Measurements from ENCODE around the gene DENND2A.
"Not testable (repeated sequence)": the region's sequence is repeated elsewhere in the genome, so short reads cannot be mapped to it uniquely, and the experiment has no call there.

The DENND2A gene

DNA sequence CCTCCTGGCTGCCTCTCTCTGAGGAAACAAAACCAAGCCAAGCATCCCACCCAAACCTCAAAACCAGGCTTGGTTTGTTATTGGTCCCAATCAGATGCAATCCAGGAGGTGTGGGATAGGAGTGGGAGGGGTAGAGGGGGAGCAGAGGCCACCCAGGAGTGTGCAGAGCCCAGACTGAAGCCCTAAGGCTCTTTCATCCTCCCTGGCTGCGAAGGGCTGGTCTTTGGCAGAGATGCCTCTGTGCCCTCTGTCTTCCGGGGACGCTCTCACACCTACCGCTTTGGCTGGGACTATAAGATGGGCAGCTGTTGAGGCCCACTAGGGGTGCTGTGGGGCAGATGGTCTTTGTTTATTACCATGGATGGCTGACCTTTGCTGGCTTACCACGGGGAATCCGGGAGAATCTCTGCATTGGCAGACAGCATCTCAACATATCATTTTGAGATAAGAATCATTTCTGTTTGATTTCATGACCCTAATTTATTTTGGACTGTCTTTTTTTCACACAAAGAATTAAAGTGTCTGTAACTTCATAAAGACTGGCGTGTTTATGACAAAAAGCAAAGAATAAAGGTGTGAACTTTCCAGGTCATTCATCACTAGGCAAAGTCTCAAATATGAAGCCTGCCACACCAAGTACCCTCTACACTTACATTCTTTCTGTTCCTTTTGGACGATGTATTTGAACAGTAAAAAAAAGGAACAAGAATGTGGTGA, 6.5 kb upstream of the DENND2A start:
- peak; percentile 46 for DNase-seq

- DNase-seq = no peak
Observed at GRCh38 chr7:140645166-140645900, 4.7 kb upstream of the DENND2A start.

DNA sequence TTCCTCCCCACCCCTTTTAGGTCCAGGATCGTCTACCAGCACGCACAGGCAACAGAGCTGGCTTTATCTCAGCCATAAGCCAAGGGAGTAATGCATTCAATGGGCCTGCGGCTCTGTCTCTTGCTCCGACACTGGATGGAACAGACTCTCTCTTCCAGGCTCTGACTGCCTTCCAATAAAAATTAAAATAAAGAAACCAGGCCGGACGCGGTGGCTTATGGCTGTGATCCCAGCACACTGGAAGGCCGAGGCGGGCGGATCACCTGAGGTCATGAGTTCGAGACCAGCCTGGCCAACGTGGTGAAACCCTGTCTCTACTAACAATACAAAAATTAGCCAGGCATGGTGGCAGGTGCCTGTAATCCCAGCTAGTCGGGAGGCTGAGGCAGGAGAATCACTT, 4.1 kb upstream of the DENND2A start:
- not testable (repeated sequence) for DNase-seq

- DNase-seq = no peak
Observed at GRCh38 chr7:140643416-140643815, 2.8 kb upstream of the DENND2A start.

- DNase-seq = no peak
Observed at GRCh38 chr7:140641524-140642195, 1.0 kb upstream of the DENND2A start.

- peak; percentile 6 for DNase-seq
Observed at GRCh38 chr7:140640060-140640637, 464 bp downstream of the DENND2A start.

GRCh38 chr7:140639366-140640053, 1.1 kb downstream of the DENND2A start:
- DNase-seq = peak; percentile 8

GRCh38 chr7:140638173-140638791, 2.3 kb downstream of the DENND2A start:
- no peak for DNase-seq

- no peak for DNase-seq
Observed at GRCh38 chr7:140637400-140637799, 3.2 kb downstream of the DENND2A start.

DNA sequence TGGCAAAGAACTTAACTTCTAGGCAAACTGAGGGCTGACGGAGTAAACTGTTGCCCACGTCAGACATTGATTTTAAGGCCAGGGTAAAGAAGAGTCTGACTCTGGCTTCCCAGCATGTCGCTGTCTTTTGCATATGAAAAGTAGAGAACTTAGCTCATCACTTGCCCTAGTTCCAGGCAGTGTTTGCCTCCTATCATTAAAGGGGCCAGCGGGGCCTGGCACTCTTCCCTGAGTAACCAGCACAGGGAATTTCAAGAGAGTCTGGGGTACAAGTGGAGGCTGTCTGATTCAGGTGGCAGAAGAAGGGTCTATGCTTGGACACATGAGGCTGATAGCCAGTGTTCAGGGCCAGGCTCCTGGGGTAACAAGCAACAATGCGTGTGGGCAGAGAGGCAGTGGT, 4.8 kb downstream of the DENND2A start:
- DNase-seq = no peak

- no peak for DNase-seq
Observed at GRCh38 chr7:140635345-140635744, 5.3 kb downstream of the DENND2A start.

- DNase-seq = no peak
Observed at GRCh38 chr7:140631602-140632001, 9.0 kb downstream of the DENND2A start.

- DNase-seq = no peak
Observed at GRCh38 chr7:140631021-140631420, 9.6 kb downstream of the DENND2A start.

DNA sequence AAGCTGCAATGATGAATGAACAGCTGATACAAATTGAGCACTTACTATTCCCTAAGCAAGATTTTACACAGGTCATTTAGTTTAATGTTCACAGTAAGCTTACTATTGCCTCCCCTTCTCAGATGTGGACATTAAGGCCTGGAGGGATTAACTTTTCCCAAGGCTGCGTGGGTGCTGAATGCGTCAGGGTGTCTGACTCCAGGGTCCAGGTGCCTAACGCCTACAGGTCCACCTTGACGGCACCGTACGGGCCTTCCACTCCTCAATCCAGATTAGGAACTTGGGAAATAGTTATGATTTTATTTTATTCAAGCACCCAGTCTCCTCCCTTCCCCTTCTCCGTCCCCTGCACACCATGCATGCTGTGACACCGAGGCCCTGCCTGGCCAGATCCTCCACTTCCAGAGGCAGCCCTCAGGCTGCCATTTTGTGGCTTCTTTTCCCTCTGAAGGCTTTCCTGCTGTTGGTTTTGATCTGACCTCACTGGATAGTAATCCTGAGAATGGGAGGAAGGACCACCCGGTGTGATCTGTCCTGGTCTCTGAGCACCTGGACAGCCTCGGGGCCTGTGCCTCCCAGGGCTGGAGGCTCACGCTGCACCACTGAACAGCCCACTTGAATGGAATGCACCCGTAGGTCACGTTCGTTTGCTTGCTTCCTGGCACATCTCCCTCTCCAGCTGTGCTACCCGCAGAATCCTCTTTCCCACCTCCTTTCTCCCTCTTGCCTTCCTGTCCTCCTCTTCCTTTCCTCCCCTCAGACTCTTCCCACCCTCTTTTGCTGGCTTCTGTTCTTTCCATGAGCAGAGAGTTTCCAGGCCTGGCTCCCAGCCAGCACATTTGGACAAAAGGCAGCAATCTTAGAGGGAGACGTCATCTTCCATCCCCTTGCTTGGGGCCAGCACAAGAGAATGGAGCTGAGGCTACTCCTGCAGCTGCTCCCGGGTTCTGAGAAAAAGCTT, 14.4 kb downstream of the DENND2A start:
- no peak for DNase-seq

GRCh38 chr7:140625192-140625558, 15.4 kb downstream of the DENND2A start:
- DNase-seq = not testable (repeated sequence)

- DNase-seq = no peak
Observed at GRCh38 chr7:140624392-140625191, 16.0 kb downstream of the DENND2A start.

DNA sequence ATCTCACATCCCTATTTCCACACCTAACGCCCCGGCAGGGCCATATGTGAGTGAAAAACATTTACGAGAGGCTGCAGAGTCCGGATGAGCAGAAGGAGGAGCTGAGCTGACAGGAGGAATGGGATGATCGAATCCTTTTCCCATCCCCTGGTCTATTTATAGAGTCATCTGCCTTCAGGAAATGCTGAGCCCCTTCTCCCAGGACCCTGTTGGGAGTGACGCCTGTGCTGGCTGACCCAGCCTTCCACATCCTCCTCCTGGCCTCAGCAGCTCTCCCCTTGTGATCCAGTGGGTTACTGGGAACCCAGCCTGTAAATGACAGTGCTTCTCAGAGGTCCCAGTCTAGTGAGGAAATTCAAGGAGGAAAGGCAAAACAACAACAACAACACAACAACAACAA, 16.6 kb downstream of the DENND2A start:
- DNase-seq = no peak

DNA sequence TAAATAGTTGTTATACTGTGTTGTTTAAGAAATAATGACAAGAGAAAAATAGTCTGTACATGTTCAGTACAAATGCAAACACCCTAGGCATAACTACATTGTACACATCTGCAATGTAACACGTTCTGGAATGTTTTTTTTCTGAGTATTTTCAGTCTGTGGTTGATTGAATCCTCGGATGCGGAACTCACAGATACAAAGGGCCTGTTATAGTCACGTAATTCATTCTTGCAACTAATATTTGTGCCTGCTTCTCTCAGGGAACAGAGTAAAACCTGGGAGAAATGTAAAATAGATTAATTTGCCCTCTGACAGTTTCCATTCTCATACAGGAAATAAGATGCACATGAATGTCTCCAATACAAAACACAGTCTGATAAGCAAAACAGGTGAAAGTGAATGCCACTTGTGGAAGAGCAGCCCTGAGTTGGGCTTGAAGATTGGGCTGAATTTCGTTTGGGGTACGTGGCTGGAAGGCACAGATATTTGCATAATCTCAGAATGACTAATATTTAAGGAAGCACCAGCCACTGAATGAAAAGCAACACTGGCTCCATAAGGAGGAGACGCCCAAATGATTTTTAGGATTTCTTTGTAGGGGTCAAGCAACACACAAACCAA, 19.1 kb downstream of the DENND2A start:
- DNase-seq = no peak

- not testable (repeated sequence) for DNase-seq
Observed at GRCh38 chr7:140619915-140620510, 20.6 kb downstream of the DENND2A start.
